ENCODE results near the gene GDPD4. TPM values are rescaled to one million over a fixed set of nuclear protein-coding genes. Genes with fewer than 3 reads are reported as not detected.

GDPD4 gene
- total RNA-seq, 1 donor from 2014 or later: not detected

- Histone ChIP-seq H3K9ac (ENCODE audit: low read depth in 1 of 3, low read length in 3 of 3) (no peak overlapping the region), H3K4me1 (ENCODE audit: control insufficient read depth in 3 of 3, insufficient read depth in 3 of 3, low read length in 3 of 3) (peaks cover 6 to 9% (median 6%) of the 10 kb centered on the region in 3 donors), H3K9me3 (ENCODE audit: control insufficient read depth in 3 of 3, low read length in 3 of 3) (no peaks in the 10 kb centered on the region), H3K4me3 (ENCODE audit: low read length in 3 of 3) (no peak overlapping the region), H3K36me3 (ENCODE audit: control insufficient read depth in 3 of 3, insufficient read depth in 3 of 3, low read length in 3 of 3) (no peaks in the 10 kb centered on the region), H3K27ac (ENCODE audit: low read depth, low read length) (no peak overlapping the region), H3K27me3 (ENCODE audit: control insufficient read depth in 3 of 3, insufficient read depth in 3 of 3, low read length in 3 of 3) (no peaks in the 10 kb centered on the region)
Observed at GRCh38 chr11:77179681-77180080, 121.8 kb downstream of the GDPD4 start.

GRCh38 chr11:77179048-77179447 lies 122.4 kb downstream of the GDPD4 start:
- H3K36me3 ChIP-seq (ENCODE audit: control insufficient read depth in 3 of 3, insufficient read depth in 3 of 3, low read length in 3 of 3): no peaks in the 10 kb centered on the region

GRCh38 chr11:77178150-77178549 lies 123.3 kb downstream of the GDPD4 start:
- no peaks in the 10 kb centered on the region for H3K27me3 ChIP-seq (ENCODE audit: control insufficient read depth in 3 of 3, insufficient read depth in 3 of 3, low read length in 3 of 3)
- H3K4me1 ChIP-seq (ENCODE audit: control insufficient read depth in 3 of 3, insufficient read depth in 3 of 3, low read length in 3 of 3): peaks cover 8 to 15% (median 9%) of the 10 kb centered on the region in 3 donors
- H3K4me3 ChIP-seq (ENCODE audit: low read length in 3 of 3): no peak overlapping the region
- no peak overlapping the region for H3K9ac ChIP-seq (ENCODE audit: low read depth in 1 of 3, low read length in 3 of 3)
- no peaks in the 10 kb centered on the region for H3K9me3 ChIP-seq (ENCODE audit: control insufficient read depth in 3 of 3, low read length in 3 of 3)
- no peaks in the 10 kb centered on the region for H3K36me3 ChIP-seq (ENCODE audit: control insufficient read depth in 3 of 3, insufficient read depth in 3 of 3, low read length in 3 of 3)
- no peak overlapping the region for H3K27ac ChIP-seq (ENCODE audit: low read depth, low read length)

More at GRCh38 chr11:77179048-77179447, 122.4 kb downstream of the GDPD4 start:
- Histone ChIP-seq H3K27me3 (ENCODE audit: control insufficient read depth in 3 of 3, insufficient read depth in 3 of 3, low read length in 3 of 3) (no peaks in the 10 kb centered on the region), H3K9ac (ENCODE audit: low read depth in 1 of 3, low read length in 3 of 3) (no peak overlapping the region), H3K4me1 (ENCODE audit: control insufficient read depth in 3 of 3, insufficient read depth in 3 of 3, low read length in 3 of 3) (peaks cover 6 to 10% (median 9%) of the 10 kb centered on the region in 3 donors), H3K9me3 (ENCODE audit: control insufficient read depth in 3 of 3, low read length in 3 of 3) (no peaks in the 10 kb centered on the region), H3K4me3 (ENCODE audit: low read length in 3 of 3) (no peak overlapping the region), H3K27ac (ENCODE audit: low read depth, low read length) (no peak overlapping the region)

- H3K9ac ChIP-seq (ENCODE audit: low read depth in 1 of 3, low read length in 3 of 3): no peak overlapping the region
- H3K27me3 ChIP-seq (ENCODE audit: control insufficient read depth in 3 of 3, insufficient read depth in 3 of 3, low read length in 3 of 3): no peaks in the 10 kb centered on the region
- H3K4me3 ChIP-seq (ENCODE audit: low read length in 3 of 3): no peak overlapping the region
- peaks cover 8 to 17% (median 9%) of the 10 kb centered on the region in 3 donors for H3K4me1 ChIP-seq (ENCODE audit: control insufficient read depth in 3 of 3, insufficient read depth in 3 of 3, low read length in 3 of 3)
- no peaks in the 10 kb centered on the region for H3K9me3 ChIP-seq (ENCODE audit: control insufficient read depth in 3 of 3, low read length in 3 of 3)
- no peak overlapping the region for H3K27ac ChIP-seq (ENCODE audit: low read depth, low read length)
- no peaks in the 10 kb centered on the region for H3K36me3 ChIP-seq (ENCODE audit: control insufficient read depth in 3 of 3, insufficient read depth in 3 of 3, low read length in 3 of 3)
Observed at GRCh38 chr11:77176996-77177395, 124.5 kb downstream of the GDPD4 start.

- Histone ChIP-seq H3K9me3 (ENCODE audit: control insufficient read depth in 3 of 3, low read length in 3 of 3) (no peaks in the 10 kb centered on the region), H3K4me1 (ENCODE audit: control insufficient read depth in 3 of 3, insufficient read depth in 3 of 3, low read length in 3 of 3) (peaks cover 8 to 17% (median 9%) of the 10 kb centered on the region in 3 donors), H3K27me3 (ENCODE audit: control insufficient read depth in 3 of 3, insufficient read depth in 3 of 3, low read length in 3 of 3) (no peaks in the 10 kb centered on the region), H3K27ac (ENCODE audit: low read depth, low read length) (peak overlapping the region; percentile 1), H3K9ac (ENCODE audit: low read depth in 1 of 3, low read length in 3 of 3) (no peak overlapping the region), H3K4me3 (ENCODE audit: low read length in 3 of 3) (peak overlapping the region in 1 of 3 donors; percentile 6), H3K36me3 (ENCODE audit: control insufficient read depth in 3 of 3, insufficient read depth in 3 of 3, low read length in 3 of 3) (no peaks in the 10 kb centered on the region)
Observed at GRCh38 chr11:77175869-77176539, 125.5 kb downstream of the GDPD4 start.

GRCh38 chr11:77175021-77175842 lies 126.3 kb downstream of the GDPD4 start:
- peak overlapping the region; percentile 1 for H3K27ac ChIP-seq (ENCODE audit: low read depth, low read length)
- H3K4me1 ChIP-seq (ENCODE audit: control insufficient read depth in 3 of 3, insufficient read depth in 3 of 3, low read length in 3 of 3): peaks cover 8 to 17% (median 9%) of the 10 kb centered on the region in 3 donors
- H3K9ac ChIP-seq (ENCODE audit: low read depth in 1 of 3, low read length in 3 of 3): no peak overlapping the region
- H3K9me3 ChIP-seq (ENCODE audit: control insufficient read depth in 3 of 3, low read length in 3 of 3): no peaks in the 10 kb centered on the region
- no peaks in the 10 kb centered on the region for H3K36me3 ChIP-seq (ENCODE audit: control insufficient read depth in 3 of 3, insufficient read depth in 3 of 3, low read length in 3 of 3)
- peak overlapping the region in 1 of 3 donors; percentile 6 for H3K4me3 ChIP-seq (ENCODE audit: low read length in 3 of 3)
- no peaks in the 10 kb centered on the region for H3K27me3 ChIP-seq (ENCODE audit: control insufficient read depth in 3 of 3, insufficient read depth in 3 of 3, low read length in 3 of 3)

GRCh38 chr11:77174559-77174958 lies 126.9 kb downstream of the GDPD4 start:
- Histone ChIP-seq H3K9me3 (ENCODE audit: control insufficient read depth in 3 of 3, low read length in 3 of 3) (no peaks in the 10 kb centered on the region), H3K27me3 (ENCODE audit: control insufficient read depth in 3 of 3, insufficient read depth in 3 of 3, low read length in 3 of 3) (no peaks in the 10 kb centered on the region), H3K27ac (ENCODE audit: low read depth, low read length) (no peak overlapping the region), H3K4me1 (ENCODE audit: control insufficient read depth in 3 of 3, insufficient read depth in 3 of 3, low read length in 3 of 3) (peaks cover 7 to 17% (median 8%) of the 10 kb centered on the region in 3 donors), H3K4me3 (ENCODE audit: low read length in 3 of 3) (no peak overlapping the region), H3K9ac (ENCODE audit: low read depth in 1 of 3, low read length in 3 of 3) (no peak overlapping the region), H3K36me3 (ENCODE audit: control insufficient read depth in 3 of 3, insufficient read depth in 3 of 3, low read length in 3 of 3) (no peaks in the 10 kb centered on the region)

- Histone ChIP-seq H3K9ac (ENCODE audit: low read depth in 1 of 3, low read length in 3 of 3) (no peak overlapping the region), H3K4me3 (ENCODE audit: low read length in 3 of 3) (no peak overlapping the region), H3K27ac (ENCODE audit: low read depth, low read length) (no peak overlapping the region), H3K27me3 (ENCODE audit: control insufficient read depth in 3 of 3, insufficient read depth in 3 of 3, low read length in 3 of 3) (no peaks in the 10 kb centered on the region), H3K4me1 (ENCODE audit: control insufficient read depth in 3 of 3, insufficient read depth in 3 of 3, low read length in 3 of 3) (peaks cover 0 to 11% (median 2%) of the 10 kb centered on the region in 3 donors), H3K9me3 (ENCODE audit: control insufficient read depth in 3 of 3, low read length in 3 of 3) (no peaks in the 10 kb centered on the region), H3K36me3 (ENCODE audit: control insufficient read depth in 3 of 3, insufficient read depth in 3 of 3, low read length in 3 of 3) (no peaks in the 10 kb centered on the region)
Observed at GRCh38 chr11:77173494-77173893, 128.0 kb downstream of the GDPD4 start.

GRCh38 chr11:77172666-77172982 lies 128.9 kb downstream of the GDPD4 start:
- Histone ChIP-seq H3K4me1 (ENCODE audit: control insufficient read depth in 3 of 3, insufficient read depth in 3 of 3, low read length in 3 of 3) (peaks cover 0 to 11% (median 2%) of the 10 kb centered on the region in 3 donors), H3K9me3 (ENCODE audit: control insufficient read depth in 3 of 3, low read length in 3 of 3) (no peaks in the 10 kb centered on the region), H3K36me3 (ENCODE audit: control insufficient read depth in 3 of 3, insufficient read depth in 3 of 3, low read length in 3 of 3) (no peaks in the 10 kb centered on the region), H3K27ac (ENCODE audit: low read depth, low read length) (no peak overlapping the region), H3K4me3 (ENCODE audit: low read length in 3 of 3) (no peak overlapping the region), H3K27me3 (ENCODE audit: control insufficient read depth in 3 of 3, insufficient read depth in 3 of 3, low read length in 3 of 3) (no peaks in the 10 kb centered on the region), H3K9ac (ENCODE audit: low read depth in 1 of 3, low read length in 3 of 3) (no peak overlapping the region)

All from skeletal muscle tissue (tissue), 4 donors.